CD14-positive monocyte (primary cell): ENCODE data around the gene TRAPPC5. TPM values are rescaled to one million over a fixed set of nuclear protein-coding genes. Genes with fewer than 3 reads are reported as not detected.

Source experiments
- DNase-seq, 3 donors: peaks; one replicate each; pipeline ENCODE4 v3.0.0-alpha.2; 2011 to 2022
- H2AFZ ChIP-seq: 2 replicates; pipeline ENCODE4 v1.6.0; 2012; ENCODE audit warnings: mild to moderate bottlenecking, low read depth, low read length, inconsistent platforms; ENCODE audit not compliant: insufficient read depth, poor library complexity, severe bottlenecking
- H3K27ac ChIP-seq, 2 donors: 1 replicate in 1 of 2; 2 replicates in 1 of 2; pipeline ENCODE4 v1.5.1; 2012 to 2013; ENCODE audit warnings: low read length in 2 of 2, control low read depth in 1 of 2, inconsistent platforms in 1 of 2, low read depth in 1 of 2, mild to moderate bottlenecking in 1 of 2
- H3K27me3 ChIP-seq, 2 donors: one replicate each; pipeline versions ENCODE4 v1.6.0 to v1.6.1; 2011 to 2013; ENCODE audit warnings: low read length in 2 of 2; ENCODE audit not compliant: control insufficient read depth in 2 of 2, insufficient read depth in 2 of 2
- H3K36me3 ChIP-seq, 2 donors: replicated peaks in 1 of 2; 1 replicate in 1 of 2; 2 replicates in 1 of 2; pipeline versions ENCODE4 v1.5.1 to v1.6.1; 2012 to 2013; ENCODE audit warnings: low read length in 2 of 2, control low read depth in 1 of 2, inconsistent platforms in 1 of 2, mild to moderate bottlenecking in 1 of 2; ENCODE audit not compliant: insufficient read depth in 2 of 2, control insufficient read depth in 1 of 2
- H3K4me1 ChIP-seq, 2 donors: 1 replicate in 1 of 2; 2 replicates in 1 of 2; pipeline versions ENCODE4 v1.5.1 to v1.6.1; 2012 to 2013; ENCODE audit warnings: low read length in 2 of 2, control low read depth in 1 of 2, inconsistent platforms in 1 of 2, mild to moderate bottlenecking in 1 of 2, moderate library complexity in 1 of 2; ENCODE audit not compliant: insufficient read depth in 2 of 2, control insufficient read depth in 1 of 2
- H3K4me2 ChIP-seq: replicated peaks from 2 replicates; pipeline ENCODE3; 2012; ENCODE audit warnings: low read length, moderate library complexity, mild to moderate bottlenecking; ENCODE audit not compliant: poor library complexity, severe bottlenecking; ENCODE audit errors: extremely low read depth
- H3K4me3 ChIP-seq, 3 experiments: fragments of 200-600 bp in 1 of 3; sonication (generic) in 1 of 3; replicated peaks in 1 of 3; 1 replicate in 2 of 3; 2 replicates in 1 of 3; pipeline ENCODE4 v1.5.1; 2011 to 2013; ENCODE audit warnings: low read length in 3 of 3, mild to moderate bottlenecking in 3 of 3, control low read depth in 2 of 3, low read depth in 2 of 3, inconsistent platforms in 1 of 3, moderate library complexity in 1 of 3
- H3K79me2 ChIP-seq: 2 replicates; pipeline ENCODE4 v1.6.0; 2012; ENCODE audit warnings: mild to moderate bottlenecking, control low read depth, inconsistent platforms, low read length, moderate library complexity; ENCODE audit not compliant: insufficient read depth
- H3K9ac ChIP-seq: 2 replicates; pipeline ENCODE4 v1.6.0; 2017; ENCODE audit warnings: low read length, mild to moderate bottlenecking; ENCODE audit not compliant: insufficient read depth, poor library complexity, severe bottlenecking
- H3K9me3 ChIP-seq, 2 donors: replicated peaks in 1 of 2; 1 replicate in 1 of 2; 2 replicates in 1 of 2; pipeline versions ENCODE4 v1.5.1 to v1.6.1; 2012 to 2013; ENCODE audit warnings: low read length in 2 of 2, control low read depth in 1 of 2; ENCODE audit not compliant: control insufficient read depth in 1 of 2, insufficient read depth in 1 of 2
- H4K20me1 ChIP-seq: 2 replicates; pipeline ENCODE4 v1.6.0; 2012; ENCODE audit warnings: mild to moderate bottlenecking, low read length, control low read depth, moderate library complexity; ENCODE audit not compliant: insufficient read depth
- H3K27ac Mint-ChIP-seq, 7 donors: one replicate each; pipeline ENCODE4 v1.8.0; 2020; ENCODE audit warnings: mild to moderate bottlenecking in 7 of 7, mixed read lengths in 7 of 7, moderate library complexity in 6 of 7, inconsistent platforms in 2 of 7
- H3K27me3 Mint-ChIP-seq, 3 donors: one replicate each; pipeline ENCODE4 v1.8.0; 2021 to 2022; ENCODE audit warnings: low read depth in 3 of 3, mild to moderate bottlenecking in 3 of 3, mixed read lengths in 3 of 3, moderate library complexity in 3 of 3, inconsistent platforms in 1 of 3
- H3K36me3 Mint-ChIP-seq, 2 donors: one replicate each; pipeline ENCODE4 v1.8.0; 2020; ENCODE audit warnings: mixed read lengths in 2 of 2, inconsistent platforms in 1 of 2, mild to moderate bottlenecking in 1 of 2
- H3K4me1 Mint-ChIP-seq: one replicate; pipeline ENCODE4 v1.8.0; 2020; ENCODE audit warnings: mild to moderate bottlenecking, mixed read lengths
- H3K4me3 Mint-ChIP-seq, 2 donors: one replicate each; pipeline ENCODE4 v1.8.0; 2020; ENCODE audit warnings: mild to moderate bottlenecking in 2 of 2, mixed read lengths in 2 of 2, moderate library complexity in 1 of 2
- H3K9me3 Mint-ChIP-seq, 7 donors: one replicate each; pipeline ENCODE4 v1.8.0; 2020 to 2022; ENCODE audit warnings: mixed read lengths in 7 of 7, mild to moderate bottlenecking in 6 of 7, moderate library complexity in 6 of 7, inconsistent platforms in 2 of 7
- whole genome bisulfite sequencing: methylation state at CpG from one replicate; pipeline ENCODE4 v1.1.5; 2013; ENCODE audit warnings: missing lambda C conversion rate; ENCODE audit not compliant: insufficient coverage; 5-methylcytosine and 5-hydroxymethylcytosine counted together
- intact Hi-C, 2 donors: fragments of 100-400 bp; cut with micrococcal nuclease; formaldehyde crosslinking; loops; one replicate each; pipeline versions ENCODE4 v1.15.0 to v1.15.1; 2023
- polyA plus RNA-seq, 3 donors: library from polyadenylated mRNA; depleted of rRNA in 1 of 3; unstranded in 2 of 3; stranded (reverse) in 1 of 3; fragments of 300-500 nt in 2 of 3; fragments of >200 nt in 1 of 3; fragmentation: Illumina TruSeq in 2 of 3; gene quantifications; 1 replicate in 2 of 3; 2 replicates in 1 of 3; pipeline ENCODE4 v1.2.3, GENCODE V29; 2012 to 2021
- TF ChIP-seq, protein P1 (sequence below): fragments of 200-600 bp; IDR thresholded peaks from one replicate; pipeline ENCODE4 v1.8.0; 2022; ENCODE audit warnings: antibody characterized with exemption, mild to moderate bottlenecking

The TRAPPC5 gene
- polyA plus RNA-seq, 3 donors, result 126 to 449 (median 414) TPM

DNA sequence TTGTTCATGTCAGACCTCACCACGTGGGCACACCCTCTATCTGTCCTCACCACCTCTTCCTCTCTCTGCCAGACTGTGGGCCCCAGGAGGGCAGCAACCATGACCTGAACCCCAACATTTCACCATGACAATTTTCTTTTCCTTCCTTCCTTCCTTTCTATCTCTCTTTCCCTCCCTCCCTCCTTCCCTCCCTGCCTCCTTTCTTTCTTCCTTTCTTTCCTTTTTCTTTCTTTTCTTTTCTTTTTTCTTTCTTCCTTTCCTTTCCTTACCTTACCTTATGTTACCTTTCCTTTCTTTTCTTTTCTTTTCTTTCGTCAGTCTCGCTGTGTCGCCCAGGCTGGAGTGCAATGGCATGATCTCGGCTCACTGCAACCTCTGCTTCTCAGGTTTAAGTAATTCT is 30.0 kb downstream of the TRAPPC5 start:
- H3K27ac Mint-ChIP-seq, result peak overlapping the region; percentile 2 to 83 (median 77)
- H3K9ac ChIP-seq, result no peak overlapping the region
- no peaks in the 10 kb centered on the region for H4K20me1 ChIP-seq
- H3K27me3 ChIP-seq, result no peaks in the 10 kb centered on the region
- DNase-seq, result no peak
- peak overlapping the region; percentile 16 to 54 for H3K27ac ChIP-seq
- H3K9me3 ChIP-seq, result no peaks in the 10 kb centered on the region
- 50% methylated on average over 2 of the region's 5 CpGs for WGBS
- peaks cover 0 to 3% of the 10 kb centered on the region in 2 donors for H3K36me3 Mint-ChIP-seq
- H3K4me3 Mint-ChIP-seq, result peak overlapping the region in 1 of 2 donors; percentile 51
- no peak overlapping the region for H3K4me2 ChIP-seq
- H3K4me3 ChIP-seq, result no peak overlapping the region
- H3K79me2 ChIP-seq, result no peaks in the 10 kb centered on the region
- peaks cover 64% of the 10 kb centered on the region for H3K4me1 Mint-ChIP-seq
- H3K9me3 Mint-ChIP-seq, result peaks cover 0 to 2% (median 0%) of the 10 kb centered on the region in 7 donors
- H3K4me1 ChIP-seq, result peaks cover 76% of the 10 kb centered on the region in 2 donors
- peak overlapping the region; percentile 46 for H2AFZ ChIP-seq
- TF ChIP-seq, protein P1, sequence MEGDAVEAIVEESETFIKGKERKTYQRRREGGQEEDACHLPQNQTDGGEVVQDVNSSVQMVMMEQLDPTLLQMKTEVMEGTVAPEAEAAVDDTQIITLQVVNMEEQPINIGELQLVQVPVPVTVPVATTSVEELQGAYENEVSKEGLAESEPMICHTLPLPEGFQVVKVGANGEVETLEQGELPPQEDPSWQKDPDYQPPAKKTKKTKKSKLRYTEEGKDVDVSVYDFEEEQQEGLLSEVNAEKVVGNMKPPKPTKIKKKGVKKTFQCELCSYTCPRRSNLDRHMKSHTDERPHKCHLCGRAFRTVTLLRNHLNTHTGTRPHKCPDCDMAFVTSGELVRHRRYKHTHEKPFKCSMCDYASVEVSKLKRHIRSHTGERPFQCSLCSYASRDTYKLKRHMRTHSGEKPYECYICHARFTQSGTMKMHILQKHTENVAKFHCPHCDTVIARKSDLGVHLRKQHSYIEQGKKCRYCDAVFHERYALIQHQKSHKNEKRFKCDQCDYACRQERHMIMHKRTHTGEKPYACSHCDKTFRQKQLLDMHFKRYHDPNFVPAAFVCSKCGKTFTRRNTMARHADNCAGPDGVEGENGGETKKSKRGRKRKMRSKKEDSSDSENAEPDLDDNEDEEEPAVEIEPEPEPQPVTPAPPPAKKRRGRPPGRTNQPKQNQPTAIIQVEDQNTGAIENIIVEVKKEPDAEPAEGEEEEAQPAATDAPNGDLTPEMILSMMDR, result no peak
- H3K36me3 ChIP-seq, result no peaks in the 10 kb centered on the region
- H3K27me3 Mint-ChIP-seq, result peaks cover 0 to 4% (median 4%) of the 10 kb centered on the region in 3 donors
- intact Hi-C loops, result no loop called here

DNA sequence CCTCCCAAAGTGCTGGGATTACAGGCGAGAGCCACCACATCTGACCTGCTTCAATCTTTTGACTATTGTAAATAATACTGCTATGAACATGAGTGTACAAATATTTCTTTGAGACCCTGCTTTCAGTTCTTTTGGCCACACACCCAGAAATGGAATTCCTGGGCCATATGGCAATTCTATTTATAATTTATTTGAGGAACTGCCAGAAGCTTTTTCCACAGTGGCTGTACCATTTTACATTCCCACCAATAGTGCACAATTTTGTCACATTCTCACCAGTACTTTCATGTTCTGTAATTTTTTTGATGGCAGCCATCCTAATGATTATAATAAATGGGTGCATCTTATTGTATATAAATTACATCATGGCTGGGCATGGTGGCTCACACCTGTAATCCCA is 35.0 kb downstream of the TRAPPC5 start:
- Mint-ChIP-seq H3K9me3 (peaks cover 3 to 14% (median 9%) of the 10 kb centered on the region in 7 donors), H3K4me1 (peaks cover 40% of the 10 kb centered on the region), H3K36me3 (peaks cover 0 to 7% of the 10 kb centered on the region in 2 donors), H3K27me3 (peaks cover 0 to 4% (median 0%) of the 10 kb centered on the region in 3 donors), H3K27ac (peak overlapping the region; percentile 95 to 99 (median 98)), H3K4me3 (no peak overlapping the region)
- no CpG with 5 or more reads among the region's 1 CpG for WGBS
- Histone ChIP-seq H3K9me3 (peaks cover 6 to 7% of the 10 kb centered on the region in 2 donors), H4K20me1 (no peaks in the 10 kb centered on the region), H3K79me2 (no peaks in the 10 kb centered on the region), H3K4me3 (no peak overlapping the region), H3K27me3 (no peaks in the 10 kb centered on the region), H3K9ac (no peak overlapping the region), H3K36me3 (no peaks in the 10 kb centered on the region), H3K27ac (peak overlapping the region in 1 of 2 donors; percentile 83), H2AFZ (no peak overlapping the region), H3K4me2 (no peak overlapping the region), H3K4me1 (peaks cover 45 to 49% of the 10 kb centered on the region in 2 donors)
- TF ChIP-seq, protein P1, result no peak
- DNase-seq, result no peak
- intact Hi-C loops, result no loop called here
